IMR-90 (cell line): ENCODE measurements around the gene PIK3CB. TPM values are rescaled to one million over a fixed set of nuclear protein-coding genes. Genes with fewer than 3 reads are reported as not detected.

ENCODE experiments used
- ATAC-seq: fragments of 200-7000 bp; cut with Tn5 transposase; 2 replicates; pipeline ENCODE4 v1.9.1; 2020; ENCODE audit warnings: low read depth, mild to moderate bottlenecking, moderate library complexity
- BruUV-seq: library from RNA; stranded (reverse); fragments of 400-500 nt; replicated peaks from 2 replicates; lab custom pipeline; 2021; lab: Mats Ljungman, UMichigan
- CTCF ChIA-PET: fragments of 300-600 bp; formaldehyde crosslinking; extraction: SDS; loops from one replicate; lab custom pipeline; 2021; ENCODE audit warnings: antibody characterized with exemption; lab: Yijun Ruan, JAX
- POLR2A ChIA-PET: fragments of 300-600 bp; sonication (Branson Sonifier 250); formaldehyde crosslinking; loops from one replicate; lab custom pipeline; 2022; ENCODE audit warnings: antibody characterized with exemption; ENCODE audit not compliant: unreplicated experiment; lab: Charles Lee
- DNase-seq: peaks from one replicate; pipeline ENCODE4 v3.0.0; 2013
- H2AFZ ChIP-seq: replicated peaks from 2 replicates; pipeline ENCODE3; 2013; ENCODE audit warnings: low read length, mild to moderate bottlenecking; ENCODE audit not compliant: poor library complexity
- H2AK5ac ChIP-seq: 2 replicates; pipeline ENCODE4 v1.6.1; 2013; ENCODE audit warnings: low read depth, low read length, inconsistent platforms
- H2AK9ac ChIP-seq: replicated peaks from 2 replicates; pipeline ENCODE3; 2013; ENCODE audit warnings: mild to moderate bottlenecking, low read depth, low read length, moderate library complexity; ENCODE audit not compliant: poor library complexity
- H2BK120ac ChIP-seq: 2 replicates; pipeline ENCODE4 v1.6.1; 2013; ENCODE audit warnings: low read depth, low read length, inconsistent platforms
- H2BK15ac ChIP-seq: 3 replicates; pipeline ENCODE4 v1.6.1; 2013; ENCODE audit warnings: low read depth, low read length, inconsistent platforms
- H2BK20ac ChIP-seq: 2 replicates; pipeline ENCODE4 v1.6.1; 2013; ENCODE audit warnings: low read depth, mild to moderate bottlenecking, inconsistent platforms, low read length, moderate library complexity
- H2BK5ac ChIP-seq: 2 replicates; pipeline ENCODE4 v1.6.1; 2013; ENCODE audit warnings: mild to moderate bottlenecking, low read depth, low read length, inconsistent platforms; ENCODE audit not compliant: poor library complexity, severe bottlenecking
- H3K14ac ChIP-seq: replicated peaks from 2 replicates; pipeline ENCODE4 v1.6.1; 2013; ENCODE audit warnings: low read depth, low read length, inconsistent platforms
- H3K18ac ChIP-seq: 2 replicates; pipeline ENCODE4 v1.6.1; 2013; ENCODE audit warnings: low read depth, low read length, control low read depth
- H3K23ac ChIP-seq: 2 replicates; pipeline ENCODE4 v1.6.1; 2013; ENCODE audit warnings: low read depth, low read length, inconsistent platforms
- H3K27ac ChIP-seq: 2 replicates; pipeline ENCODE4 v1.5.1; 2013; ENCODE audit warnings: mild to moderate bottlenecking, control low read depth, low read length; ENCODE audit not compliant: insufficient read depth
- H3K27me3 ChIP-seq: 2 replicates; pipeline ENCODE4 v1.6.1; 2013; ENCODE audit warnings: low read length; ENCODE audit not compliant: control insufficient read depth, insufficient read depth
- H3K36me3 ChIP-seq: 2 replicates; pipeline ENCODE4 v1.6.1; 2013; ENCODE audit warnings: low read length, mixed read lengths; ENCODE audit not compliant: control insufficient read depth, insufficient read depth
- H3K4ac ChIP-seq: 2 replicates; pipeline ENCODE4 v1.6.1; 2013; ENCODE audit warnings: low read depth, low read length, inconsistent platforms
- H3K4me1 ChIP-seq: 2 replicates; pipeline ENCODE4 v1.6.1; 2013; ENCODE audit warnings: low read length, mixed read lengths; ENCODE audit not compliant: control insufficient read depth, insufficient read depth
- H3K4me2 ChIP-seq: 2 replicates; pipeline ENCODE4 v1.6.1; 2013; ENCODE audit warnings: low read depth, mild to moderate bottlenecking, control low read depth, low read length, moderate library complexity
- H3K4me3 ChIP-seq: 2 replicates; pipeline ENCODE4 v1.5.1; 2013; ENCODE audit warnings: low read depth, mild to moderate bottlenecking, control low read depth, low read length, moderate library complexity; ENCODE audit not compliant: insufficient read depth
- H3K56ac ChIP-seq: 2 replicates; pipeline ENCODE4 v1.6.1; 2013; ENCODE audit warnings: low read length, inconsistent platforms; ENCODE audit not compliant: insufficient read depth; ENCODE audit errors: extremely low read depth
- H3K79me1 ChIP-seq, 2 experiments: 2 replicates each; pipeline ENCODE4 v1.6.1; 2013; ENCODE audit warnings: low read length in 2 of 2, inconsistent platforms in 1 of 2, low read depth in 1 of 2
- H3K9ac ChIP-seq: 2 replicates; pipeline ENCODE4 v1.6.1; 2013; ENCODE audit warnings: low read depth, low read length, control low read depth
- H3K9me1 ChIP-seq: 2 replicates; pipeline ENCODE4 v1.6.1; 2013; ENCODE audit warnings: low read length, inconsistent platforms; ENCODE audit not compliant: insufficient read depth
- H3K9me3 ChIP-seq: 2 replicates; pipeline ENCODE4 v1.6.1; 2013; ENCODE audit warnings: low read length; ENCODE audit not compliant: control insufficient read depth, insufficient read depth
- H4K20me1 ChIP-seq: 2 replicates; pipeline ENCODE4 v1.6.1; 2013; ENCODE audit warnings: low read length, inconsistent platforms; ENCODE audit not compliant: insufficient read depth
- H4K5ac ChIP-seq: 2 replicates; pipeline ENCODE4 v1.6.1; 2013; ENCODE audit warnings: mild to moderate bottlenecking, low read depth, low read length, control low read depth
- H4K8ac ChIP-seq, 2 experiments: 2 replicates each; pipeline ENCODE4 v1.6.1; 2013; ENCODE audit warnings: low read depth in 2 of 2, low read length in 2 of 2, control low read depth in 1 of 2, inconsistent platforms in 1 of 2
- H4K91ac ChIP-seq: 2 replicates; pipeline ENCODE4 v1.6.1; 2013; ENCODE audit warnings: low read depth, low read length, inconsistent platforms; ENCODE audit not compliant: insufficient read depth
- USF2 ChIP-seq: fragments of 150-350 bp; IDR thresholded peaks from 2 replicates; pipeline ENCODE4 v1.6.1; 2017; ENCODE audit warnings: mild to moderate bottlenecking, antibody characterized with exemption, low read length, low read depth
- WGBS, 2 experiments: methylation state at CpG; one replicate each; pipeline versions ENCODE4 v1.1.5 to v1.1.7; 2013; ENCODE audit warnings: missing lambda C conversion rate in 2 of 2; ENCODE audit not compliant: insufficient read length in 1 of 2; ENCODE audit errors: extremely low coverage in 2 of 2; 5-methylcytosine and 5-hydroxymethylcytosine counted together
- dilution Hi-C: fragments of 300-500 bp; cut with HindIII; formaldehyde crosslinking; loops from one replicate; pipeline ENCODE4 v1.14.3; 2018; ENCODE audit warnings: low sequenced_read_pairs; ENCODE audit not compliant: unreplicated experiment
- in situ Hi-C: fragments of 300-500 bp; cut with MboI; formaldehyde crosslinking; loops from 3 replicates; pipeline ENCODE4 v1.14.3; 2019; ENCODE audit warnings: low sequenced_read_pairs, inconsistent platforms, mixed read lengths
- intact Hi-C: fragments of 100-400 bp; cut with micrococcal nuclease; formaldehyde crosslinking; loops from 2 replicates; pipeline ENCODE4 v1.10.0; 2022
- polyA plus RNA-seq, 3 experiments: library from polyadenylated mRNA; depleted of rRNA; stranded (reverse); fragments of >200 nt; gene quantifications; 2 replicates each; pipeline ENCODE4 v1.2.3, GENCODE V29; 2012; ENCODE audit warnings: low replicate concordance in 1 of 3
- total RNA-seq: library from RNA; depleted of rRNA; stranded (reverse); fragments of >200 nt; gene quantifications from 2 replicates; pipeline ENCODE4 v1.2.3, GENCODE V29; 2012

PIK3CB gene
- total and polyA plus RNA-seq, 2 of the 4 experiments (the other 2 are of a cell fraction), result 6.3 to 6.8 TPM

- no peaks in the 10 kb centered on the region for H3K4me1 ChIP-seq
- no peak for ATAC-seq
- no peak overlapping the region for H3K4ac ChIP-seq
- intact Hi-C loops (no loop called here), dilution Hi-C loops (no loop called here), in situ Hi-C loops (no loop called here)
- no peak overlapping the region for H2AFZ ChIP-seq
- no peak overlapping the region for H2BK20ac ChIP-seq
- H3K23ac ChIP-seq, result no peak overlapping the region
- CTCF ChIA-PET, result no interaction called here
- no peak overlapping the region for H3K4me3 ChIP-seq
- no peak overlapping the region for H2BK5ac ChIP-seq
- H3K4me2 ChIP-seq, result no peak overlapping the region
- no peak for DNase-seq
- POLR2A ChIA-PET, result no interaction called here
- 20% methylated on average over 1 of the region's 10 CpGs; no CpG with 5 or more reads in 1 of the 2 experiments for WGBS, 2 experiments
- H3K18ac ChIP-seq, result no peak overlapping the region
- no peak overlapping the region for H2AK9ac ChIP-seq
- H3K27ac ChIP-seq, result no peak overlapping the region
- no peak for TF ChIP-seq USF2
- no peaks in the 10 kb centered on the region for H3K36me3 ChIP-seq
- no TSS peak for BruUV-seq
- no peak overlapping the region for H3K14ac ChIP-seq
- no peaks in the 10 kb centered on the region for H3K27me3 ChIP-seq
- no peak overlapping the region for H4K5ac ChIP-seq
- no peaks in the 10 kb centered on the region for H4K20me1 ChIP-seq
- no peak overlapping the region for H3K56ac ChIP-seq
- H2BK120ac ChIP-seq, result no peak overlapping the region
- no peaks in the 10 kb centered on the region for H3K79me1 ChIP-seq
- no peak overlapping the region for H2AK5ac ChIP-seq
- H2BK15ac ChIP-seq, result no peak overlapping the region
- no peak overlapping the region for H3K9ac ChIP-seq
- no peaks in the 10 kb centered on the region for H3K9me1 ChIP-seq
- H3K9me3 ChIP-seq, result no peaks in the 10 kb centered on the region
- H4K91ac ChIP-seq, result no peak overlapping the region
- H4K8ac ChIP-seq, result no peak overlapping the region
Measured at GRCh38 chr3:138873471-138874278, 38.9 kb upstream of the PIK3CB start.
